DMS153 treated with DMSO at 0.1 percent for 48 hours (cell line): Measurements from ENCODE around the gene ZMYND8.
"Not testable (repeated sequence)": the region's sequence is repeated elsewhere in the genome, so short reads cannot be mapped to it uniquely, and the experiment has no call there.

Experiments used
- DNase-seq: peaks from one replicate; lab custom pipeline; 2025; ENCODE audit not compliant: unreplicated experiment; lab: John Stamatoyannopoulos, UW

Gene ZMYND8

GRCh38 chr20:47211036-47211435 lies 145.5 kb downstream of the ZMYND8 start:
- DNase-seq = no peak

GRCh38 chr20:47210470-47210869 lies 146.0 kb downstream of the ZMYND8 start:
- no peak for DNase-seq

DNA sequence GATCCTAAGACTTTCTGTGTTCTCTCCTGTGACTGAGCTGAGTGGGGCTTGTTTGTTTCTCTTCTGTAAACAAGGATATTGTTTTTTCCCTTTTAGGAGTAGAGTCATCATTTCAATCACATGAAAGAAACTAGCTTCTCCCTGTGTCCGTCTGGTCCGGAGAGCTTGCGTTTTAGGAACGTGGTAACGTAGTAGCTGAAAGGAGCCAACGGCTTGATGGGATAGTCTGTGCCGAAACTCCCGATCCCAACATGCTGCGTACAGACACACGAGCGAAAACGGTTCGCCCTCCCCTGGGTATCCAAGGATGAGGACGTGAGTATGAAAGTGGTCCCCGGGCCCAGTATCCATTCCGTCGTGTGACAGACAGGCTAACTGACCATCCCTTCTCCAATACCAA lies 146.5 kb downstream of the ZMYND8 start:
- no peak for DNase-seq

- no peak for DNase-seq
Observed at GRCh38 chr20:47208534-47209174, 147.8 kb downstream of the ZMYND8 start.

DNA sequence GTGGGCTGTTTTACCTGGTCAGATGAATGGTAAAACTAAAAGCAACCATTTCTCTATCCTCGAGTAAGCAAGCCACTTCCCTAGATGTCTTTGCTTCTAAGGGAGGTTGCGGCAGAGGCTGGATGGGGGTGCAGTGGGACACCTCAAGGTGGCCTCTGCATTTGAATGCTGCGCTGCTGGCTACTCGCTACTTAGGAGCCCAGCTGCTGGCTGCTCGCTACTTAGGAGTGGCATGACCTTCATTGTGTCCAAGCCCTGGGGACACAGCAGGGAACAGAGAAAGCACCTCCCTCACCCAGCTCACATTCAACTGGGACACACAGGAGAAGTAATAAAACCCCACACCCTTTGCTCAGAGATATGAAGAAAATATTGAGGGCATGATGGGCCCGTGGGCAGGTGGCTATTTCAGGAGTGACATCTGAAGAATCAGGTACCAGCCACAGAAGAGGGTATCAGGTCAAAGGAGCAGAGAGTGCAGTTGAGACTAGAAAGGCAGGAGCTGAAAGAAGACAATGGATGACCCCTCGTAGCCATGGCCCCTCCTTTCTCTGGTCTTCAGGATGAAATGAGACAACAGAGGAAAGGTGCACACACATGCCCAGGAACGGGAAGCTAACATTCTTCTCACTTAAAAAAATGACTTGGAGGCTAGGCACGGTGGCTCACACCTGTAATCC lies 149.4 kb downstream of the ZMYND8 start:
- no peak for DNase-seq

DNA sequence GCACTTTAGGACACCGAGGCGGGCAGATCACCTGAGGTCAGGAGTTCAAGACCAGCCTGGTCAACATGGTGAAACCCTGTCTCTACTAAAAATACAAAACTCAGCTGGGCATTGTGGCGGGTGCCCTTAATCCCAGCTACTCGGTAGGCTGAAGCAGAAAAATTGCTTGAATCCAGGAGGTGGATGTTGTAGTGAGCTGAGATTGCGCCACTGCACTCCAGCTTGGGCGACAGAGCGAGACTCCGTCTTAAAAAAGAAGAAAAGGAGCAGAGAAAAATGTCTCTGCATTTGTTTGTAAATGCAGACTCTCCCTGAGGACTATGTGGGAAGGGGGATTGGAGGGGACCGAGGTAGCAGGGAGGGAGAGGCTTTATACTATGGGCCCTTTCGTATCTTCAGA lies 149.9 kb downstream of the ZMYND8 start:
- not testable (repeated sequence) for DNase-seq

GRCh38 chr20:47205577-47206123 lies 150.8 kb downstream of the ZMYND8 start:
- DNase-seq = peak; percentile 35

DNA sequence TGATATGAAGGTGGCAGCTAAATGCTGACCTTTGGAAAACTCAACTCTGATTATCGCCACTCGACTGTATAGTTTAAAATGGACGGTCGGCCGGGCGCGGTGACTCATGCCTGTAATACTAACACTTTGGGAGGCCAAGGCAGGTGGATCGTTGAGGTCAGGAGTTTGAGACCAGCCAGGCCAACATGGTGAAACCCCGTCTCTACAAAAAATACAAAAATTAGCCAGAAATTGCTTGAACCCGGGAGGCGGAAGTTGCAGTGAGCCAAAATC lies 151.7 kb downstream of the ZMYND8 start:
- DNase-seq = not testable (repeated sequence)

DNA sequence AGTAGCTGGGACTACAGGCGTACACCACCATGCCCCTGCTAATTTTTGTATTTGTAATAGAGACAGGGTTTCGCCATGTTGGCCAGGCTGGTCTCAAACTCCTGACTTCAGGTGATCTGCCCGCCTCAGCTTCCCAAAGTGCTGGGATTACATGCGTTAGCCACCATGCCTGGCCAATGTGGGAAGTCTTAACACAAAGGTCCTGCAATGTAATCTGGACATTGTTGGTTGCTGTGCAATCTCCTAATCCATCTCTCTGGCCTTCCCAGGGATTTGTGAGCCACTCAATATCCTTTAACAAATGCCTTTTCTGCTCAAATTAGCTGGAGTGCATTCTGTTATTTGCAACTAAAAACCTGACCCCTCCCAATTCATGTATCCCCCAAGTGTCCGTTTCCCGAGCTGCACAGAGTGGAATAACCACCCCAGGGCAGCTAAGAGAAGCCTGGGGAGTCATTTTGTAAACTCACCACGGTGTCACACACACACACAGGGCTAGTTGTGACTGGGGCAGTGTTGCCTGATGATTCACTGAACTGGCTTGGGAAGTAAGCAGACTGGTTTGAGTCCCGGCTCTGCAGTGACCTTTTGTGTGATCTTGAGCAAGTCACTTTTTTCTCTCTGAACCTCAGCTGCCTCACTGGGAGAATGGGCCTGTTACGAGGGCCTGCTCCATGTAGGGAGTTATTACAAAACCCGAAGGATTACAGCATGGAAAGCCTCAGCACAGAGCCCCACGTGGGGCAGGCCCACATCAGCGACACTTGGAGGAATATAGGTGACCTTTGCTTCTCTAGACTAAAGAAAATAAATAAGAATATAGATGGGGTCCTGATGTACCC lies 152.3 kb downstream of the ZMYND8 start:
- no peak for DNase-seq

DNA sequence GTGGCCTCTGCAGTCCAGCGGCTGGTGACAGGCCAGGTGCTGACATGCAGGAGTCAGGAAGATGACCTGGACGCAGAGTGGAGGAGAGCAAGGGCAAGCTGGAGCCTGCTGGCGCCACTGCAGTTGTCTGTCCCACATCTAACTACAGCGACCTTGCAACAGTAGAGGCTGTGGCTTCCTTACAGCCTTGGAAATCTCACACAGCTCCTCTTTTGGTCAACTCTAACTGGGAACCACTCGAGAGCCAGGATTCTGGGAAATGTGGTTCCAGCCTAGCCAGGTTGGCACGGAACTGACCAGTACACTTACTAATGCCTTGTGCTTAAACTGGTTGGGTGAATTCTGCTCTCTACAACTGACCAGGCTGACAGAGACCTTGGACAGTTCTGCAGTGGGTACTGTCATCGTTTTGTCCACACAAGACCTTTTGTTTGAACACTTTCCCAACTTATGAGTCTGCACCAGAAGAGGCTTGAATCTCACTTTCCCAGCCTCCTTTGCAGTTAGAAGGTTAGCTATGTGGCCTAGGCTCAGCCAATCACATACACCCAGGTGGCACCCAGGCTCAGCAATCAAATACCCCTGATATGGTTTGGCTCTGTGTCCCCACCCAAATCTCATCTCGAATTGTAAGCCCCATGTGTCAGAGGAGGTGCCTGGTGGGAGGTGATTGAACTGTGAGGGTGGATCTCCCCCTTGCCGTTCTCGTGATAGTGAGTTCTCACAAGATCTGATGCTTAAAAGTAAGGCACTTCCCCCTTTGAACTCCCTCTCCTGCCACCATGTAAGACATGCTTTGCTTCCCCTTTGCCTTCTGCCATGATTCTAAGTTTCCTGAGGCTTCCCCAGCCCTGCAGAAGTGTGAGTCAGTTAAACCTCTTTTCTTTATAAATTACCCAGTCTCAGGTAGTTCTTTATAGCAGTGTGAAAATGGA lies 153.5 kb downstream of the ZMYND8 start:
- no peak for DNase-seq

- no peak for DNase-seq
Observed at GRCh38 chr20:47201074-47201730, 155.3 kb downstream of the ZMYND8 start.

GRCh38 chr20:47198996-47199552 lies 157.4 kb downstream of the ZMYND8 start:
- DNase-seq = no peak

- DNase-seq = no peak
Observed at GRCh38 chr20:47198254-47198671, 158.2 kb downstream of the ZMYND8 start.

DNA sequence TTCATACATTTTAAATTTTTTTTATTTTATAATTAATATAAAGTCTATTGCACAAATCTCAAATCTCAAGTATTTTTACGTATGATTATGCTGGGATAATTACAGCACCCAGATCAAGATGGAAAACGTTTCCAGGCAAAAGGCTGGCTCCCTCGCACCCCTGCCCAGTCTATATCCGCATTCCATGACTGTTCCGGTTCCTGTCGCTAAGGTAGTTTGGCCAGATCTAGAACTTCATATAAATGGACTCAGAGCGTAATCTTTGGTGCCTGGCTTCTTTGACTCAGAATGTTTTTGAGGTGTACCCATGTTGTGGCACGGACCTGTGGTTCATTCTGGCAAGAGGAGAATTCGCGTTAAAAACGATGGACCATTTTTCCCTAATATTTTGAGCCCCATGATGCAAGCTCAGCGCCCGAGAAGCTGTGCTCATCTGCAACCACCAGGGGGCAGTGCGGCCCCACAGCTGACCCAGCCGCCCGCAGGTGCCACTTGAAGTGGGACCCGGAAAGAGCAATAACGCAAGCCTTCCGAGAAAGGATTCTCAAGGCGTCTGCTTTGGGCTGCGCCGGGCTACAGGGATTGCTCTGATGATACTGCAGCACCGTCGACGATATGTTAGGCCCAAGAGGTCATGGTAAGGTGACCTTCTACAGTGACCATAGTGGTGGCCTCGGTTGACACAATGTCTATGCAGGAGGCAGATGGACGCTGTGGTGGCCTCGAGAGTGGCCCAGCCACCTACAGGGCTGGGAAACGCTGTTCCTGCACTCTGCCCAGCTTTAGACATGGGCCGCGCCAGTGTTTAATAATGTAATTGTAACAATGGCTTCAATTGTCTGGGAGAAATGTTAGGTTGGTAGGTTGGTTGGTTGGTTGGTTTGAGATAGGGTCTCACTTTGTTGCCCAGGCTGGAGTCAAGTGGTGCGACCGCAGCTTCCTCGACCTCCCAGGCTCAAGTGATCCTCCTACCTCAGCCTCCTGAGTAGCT lies 160.1 kb downstream of the ZMYND8 start:
- peak; percentile 49 for DNase-seq

GRCh38 chr20:47195573-47195972 lies 160.9 kb downstream of the ZMYND8 start:
- no peak for DNase-seq

DNA sequence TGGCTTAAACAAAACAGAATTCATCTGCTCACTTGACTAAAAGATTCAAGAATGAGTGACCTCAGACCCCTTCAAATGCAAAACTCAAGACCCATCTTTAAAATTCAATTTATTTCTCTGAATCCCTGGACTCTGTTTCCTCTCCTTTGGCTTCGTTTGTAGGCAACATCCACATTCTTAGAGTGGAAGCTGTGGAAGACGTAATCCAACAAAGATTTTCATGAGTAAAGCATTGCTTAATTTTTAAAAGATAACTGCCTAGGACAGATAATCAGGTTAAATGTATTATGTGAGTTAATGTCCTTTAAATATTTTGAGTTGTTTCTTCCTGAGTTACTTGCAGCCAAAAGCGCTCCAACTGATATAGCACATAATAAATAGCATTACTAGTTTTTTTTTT lies 164.5 kb downstream of the ZMYND8 start:
- no peak for DNase-seq

DNA sequence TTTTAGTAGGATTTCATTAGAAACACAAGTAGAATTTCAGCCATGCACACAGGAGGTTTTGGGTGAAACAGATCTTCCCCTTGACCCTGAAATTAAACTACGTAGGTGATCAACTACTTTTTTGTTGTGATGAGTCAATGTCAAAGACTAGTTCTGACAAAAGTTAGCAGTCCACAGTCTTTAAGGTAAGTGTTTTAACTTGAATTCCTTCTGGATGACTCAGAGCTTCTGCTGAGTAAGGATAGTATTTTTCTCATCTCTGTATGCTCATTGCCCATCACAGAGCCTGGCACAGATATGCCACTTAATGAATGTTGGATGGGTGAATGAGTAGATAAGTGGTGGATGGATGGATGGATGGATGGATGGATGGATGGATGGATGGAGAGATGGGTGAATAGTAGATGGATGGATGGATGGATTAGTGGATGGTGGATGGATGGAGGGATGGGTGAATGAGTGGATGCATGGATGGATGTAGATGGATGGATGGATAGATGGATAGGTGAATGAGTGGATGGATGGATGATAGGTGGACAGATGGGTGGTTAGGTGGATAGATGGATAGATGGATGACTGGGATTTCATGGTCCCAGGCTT lies 165.3 kb downstream of the ZMYND8 start:
- no peak for DNase-seq

DNA sequence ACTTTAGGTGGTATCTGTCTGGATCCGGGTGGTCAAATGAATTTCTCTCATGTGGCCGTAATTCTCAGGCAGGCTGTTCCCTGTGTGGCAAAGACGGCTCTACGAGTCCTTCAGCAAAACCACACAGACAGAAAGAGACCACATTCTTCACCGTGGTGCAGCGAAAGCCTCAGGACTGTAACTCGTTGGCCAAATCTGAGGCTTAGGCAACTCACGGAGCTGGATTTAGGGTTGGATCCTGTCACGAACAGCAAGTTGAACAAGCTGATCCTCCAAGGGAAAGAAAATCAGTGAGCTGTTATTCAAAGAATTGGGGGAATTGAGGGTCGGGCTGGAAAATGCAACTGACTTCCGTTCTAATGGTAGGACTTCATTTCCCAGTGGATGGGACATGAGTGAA lies 167.4 kb downstream of the ZMYND8 start:
- no peak for DNase-seq
